Peyer's patch (tissue), 4 donors: ENCODE measurements around the gene MPP4.

ENCODE experiments used
- CTCF ChIP-seq, 6 experiments: fragments of 450-650 bp in 4 of 6; fragments of 200-600 bp in 2 of 6; sonication (generic) in 1 of 6; IDR thresholded peaks; one replicate each; pipeline ENCODE4 v1.5.1; 2017 to 2019; ENCODE audit warnings: antibody characterized with exemption in 6 of 6, mild to moderate bottlenecking in 3 of 6, moderate library complexity in 1 of 6
- POLR2A ChIP-seq, 2 donors: fragments of 450-650 bp; IDR thresholded peaks; one replicate each; pipeline ENCODE4 v1.5.1; 2017; ENCODE audit warnings: antibody characterized with exemption in 2 of 2, mild to moderate bottlenecking in 2 of 2, moderate library complexity in 2 of 2

GRCh38 chr2:201698588-201699226, at the start of gene MPP4:
- TF ChIP-seq CTCF (IDR thresholded peaks at IDR 0.05) (no peak), POLR2A (IDR thresholded peaks at IDR 0.05) (no peak)
